Measurements from ENCODE around the gene CKS1B.
"Not testable (repeated sequence)": the region's sequence is repeated elsewhere in the genome, so short reads cannot be mapped to it uniquely, and the experiment has no call there.

CKS1B gene

GRCh38 chr1:154987326-154987725 lies 12.8 kb downstream of the CKS1B start:
- DNase-seq (ENCODE audit: low spot score): no peak

- DNase-seq (ENCODE audit: low spot score): no peak
Observed at GRCh38 chr1:154988058-154988954, 13.8 kb downstream of the CKS1B start.

- no peak for DNase-seq (ENCODE audit: low spot score)
Observed at GRCh38 chr1:154989195-154989860, 14.8 kb downstream of the CKS1B start.

GRCh38 chr1:154990276-154990675 lies 15.8 kb downstream of the CKS1B start:
- no peak for DNase-seq (ENCODE audit: low spot score)

- no peak for DNase-seq (ENCODE audit: low spot score)
Observed at GRCh38 chr1:154992721-154993571, 18.5 kb downstream of the CKS1B start.

- DNase-seq (ENCODE audit: low spot score): no peak
Observed at GRCh38 chr1:154993572-154994268, 19.2 kb downstream of the CKS1B start, which contains the start of gene LENEP. Gene LENEP (plus strand): TSS chr1:154993586. CDS start chr1:154993608, 22 bp downstream.

- no peak for DNase-seq (ENCODE audit: low spot score)
Observed at GRCh38 chr1:154994269-154994587, 19.7 kb downstream of the CKS1B start.

- no peak for DNase-seq (ENCODE audit: low spot score)
Observed at GRCh38 chr1:154994591-154994990, 20.1 kb downstream of the CKS1B start.

- not testable (repeated sequence) for DNase-seq (ENCODE audit: low spot score)
Observed at GRCh38 chr1:154995301-154995983, 21.0 kb downstream of the CKS1B start.

GRCh38 chr1:154996966-154997701 lies 22.7 kb downstream of the CKS1B start:
- DNase-seq (ENCODE audit: low spot score): no peak

- no peak for DNase-seq (ENCODE audit: low spot score)
Observed at GRCh38 chr1:154998201-154998780, 23.8 kb downstream of the CKS1B start.

GRCh38 chr1:154998818-154999570 lies 24.5 kb downstream of the CKS1B start:
- DNase-seq (ENCODE audit: low spot score): no peak

- no peak for DNase-seq (ENCODE audit: low spot score)
Observed at GRCh38 chr1:154999571-155000410, 25.3 kb downstream of the CKS1B start.

- DNase-seq (ENCODE audit: low spot score): no peak
Observed at GRCh38 chr1:155000411-155000725, 25.9 kb downstream of the CKS1B start.

GRCh38 chr1:155000726-155001424 lies 26.4 kb downstream of the CKS1B start:
- DNase-seq (ENCODE audit: low spot score): peak; percentile 60

GRCh38 chr1:155001425-155001674 lies 26.9 kb downstream of the CKS1B start:
- DNase-seq (ENCODE audit: low spot score): no peak

GRCh38 chr1:155001675-155002463 lies 27.4 kb downstream of the CKS1B start:
- peak; percentile 98 for DNase-seq (ENCODE audit: low spot score)
